K562 (cell line): ENCODE measurements around the gene GMDS. TPM values are rescaled to one million over a fixed set of nuclear protein-coding genes. Genes with fewer than 3 reads are reported as not detected.

Source experiments
- ATAC-seq: fragments of 200-7000 bp; cut with Tn5 transposase; 3 replicates; pipeline ENCODE4 v1.9.1; 2020; ENCODE audit warnings: moderate library complexity
- BruUV-seq: library from RNA; stranded (reverse); fragments of 400-500 nt; replicated peaks from 2 replicates; lab custom pipeline; 2021; lab: Mats Ljungman, UMichigan
- CTCF ChIA-PET: fragments of 300-600 bp; formaldehyde crosslinking; extraction: SDS; loops from one replicate; lab custom pipeline; 2021; ENCODE audit warnings: low intra/inter-chr PET ratio; lab: Yijun Ruan, JAX
- POLR2A ChIA-PET: fragments of 300-600, 350-650 bp; sonication (Branson Sonifier 250); formaldehyde crosslinking; extraction: SDS; loops from one replicate; lab custom pipeline; 2021; ENCODE audit warnings: antibody characterized with exemption, inconsistent platforms; lab: Yijun Ruan, JAX
- DNase-seq, 4 experiments: peaks; one replicate each; pipeline versions ENCODE4 v3.0.0 to v3.0.0-alpha.2; 2011 to 2018; ENCODE audit warnings: low spot score in 3 of 4, mixed read lengths in 3 of 4; ENCODE audit errors: extremely low read depth in 1 of 4
- FAIRE-seq: peaks from 2 replicates; lab custom pipeline; 2011; peaks lifted over from hg19 to GRCh38; lab: Jason Lieb, UNC
- H2AFZ ChIP-seq: 2 replicates; pipeline ENCODE4 v1.6.0; 2011; ENCODE audit warnings: low read depth, low read length, control low read depth, inconsistent platforms
- H3K27ac ChIP-seq: fragments of 200-600 bp; 3 replicates; pipeline ENCODE4 v1.8.0; 2011; ENCODE audit warnings: low read depth, mild to moderate bottlenecking, control low read depth, inconsistent platforms, low read length, moderate library complexity, mixed read lengths; ENCODE audit errors: extremely low read depth
- H3K27me3 ChIP-seq, 2 experiments: fragments of 300-600 bp in 1 of 2; 2 replicates in 1 of 2; 3 replicates in 1 of 2; pipeline versions ENCODE4 v1.6.0 to v1.8.0; 2011; ENCODE audit warnings: inconsistent platforms in 2 of 2, low read length in 2 of 2, mild to moderate bottlenecking in 1 of 2, mixed read lengths in 1 of 2, moderate library complexity in 1 of 2; ENCODE audit not compliant: control insufficient read depth in 2 of 2, insufficient read depth in 2 of 2
- H3K36me3 ChIP-seq: fragments of 300-600 bp; 3 replicates; pipeline ENCODE4 v1.8.0; 2011; ENCODE audit warnings: mild to moderate bottlenecking, low read length, inconsistent platforms; ENCODE audit not compliant: control insufficient read depth, insufficient read depth
- H3K4me1 ChIP-seq, 2 experiments: fragments of 200-600 bp in 1 of 2; replicated peaks in 1 of 2; 2 replicates in 1 of 2; 3 replicates in 1 of 2; pipeline versions ENCODE4 v1.5.1 to v1.8.0; 2011; ENCODE audit warnings: inconsistent platforms in 2 of 2, low read length in 2 of 2, mild to moderate bottlenecking in 1 of 2, mixed read lengths in 1 of 2, moderate library complexity in 1 of 2; ENCODE audit not compliant: control insufficient read depth in 2 of 2, insufficient read depth in 2 of 2
- H3K4me2 ChIP-seq: 2 replicates; pipeline ENCODE4 v1.6.1; 2011; ENCODE audit warnings: low read length, control low read depth, inconsistent platforms, mixed read lengths; ENCODE audit not compliant: insufficient read depth
- H3K4me3 ChIP-seq: fragments of 200-600 bp; sonication (generic), shearing (Covaris generic); 2 replicates; pipeline ENCODE4 v1.5.1; 2016; ENCODE audit warnings: control low read depth, inconsistent platforms
- H3K79me2 ChIP-seq: fragments of 200-600 bp; 3 replicates; pipeline ENCODE4 v1.8.0; 2011; ENCODE audit warnings: low read length, inconsistent platforms; ENCODE audit not compliant: control insufficient read depth, insufficient read depth
- H3K9ac ChIP-seq, 2 experiments: 2 replicates each; pipeline versions ENCODE4 v1.6.0 to v1.6.1; 2011; ENCODE audit warnings: low read depth in 2 of 2, low read length in 2 of 2, control low read depth in 1 of 2, inconsistent platforms in 1 of 2, mild to moderate bottlenecking in 1 of 2, mixed read lengths in 1 of 2; ENCODE audit not compliant: insufficient read depth in 1 of 2
- H3K9me1 ChIP-seq: one replicate; pipeline ENCODE4 v1.6.0; 2011; ENCODE audit warnings: inconsistent platforms, mild to moderate bottlenecking, low read length, moderate library complexity; ENCODE audit not compliant: control insufficient read depth, insufficient read depth
- H3K9me3 ChIP-seq: replicated peaks from 2 replicates; pipeline ENCODE4 v1.5.1; 2011; ENCODE audit warnings: low read depth, low read length, inconsistent platforms; ENCODE audit not compliant: control insufficient read depth, insufficient read depth
- H4K20me1 ChIP-seq: replicated peaks from 2 replicates; pipeline ENCODE4 v1.6.1; 2011; ENCODE audit warnings: low read length, inconsistent platforms, mixed read lengths; ENCODE audit not compliant: control insufficient read depth, insufficient read depth
- ATF7 ChIP-seq: fragments of 450-650 bp; IDR thresholded peaks from 2 replicates; pipeline ENCODE4 v1.7.1; 2014; ENCODE audit warnings: mild to moderate bottlenecking, moderate library complexity
- CEBPZ ChIP-seq: fragments of 150-350 bp; IDR thresholded peaks from 2 replicates; pipeline ENCODE4 v1.6.1; 2014; ENCODE audit warnings: low read depth, mild to moderate bottlenecking, low read length, borderline replicate concordance
- HEY1 ChIP-seq: fragments of 250-450 bp; sonication (Bioruptor Pico); IDR thresholded peaks from 2 replicates; pipeline ENCODE4 v1.5.0; 2020; ENCODE audit warnings: mild to moderate bottlenecking, moderate library complexity, borderline replicate concordance
- JUND ChIP-seq, 2 experiments: IDR thresholded peaks; 2 replicates in 1 of 2; 3 replicates in 1 of 2; pipeline ENCODE4 v1.6.1; 2011; ENCODE audit warnings: borderline replicate concordance in 2 of 2, low read depth in 2 of 2, low read length in 2 of 2, improper control_type of control experiment in 1 of 2, missing biosample characterization in 1 of 2, missing genetic modification characterization in 1 of 2, missing genetic modification reagents in 1 of 2
- YY1 ChIP-seq, 3 experiments: IDR thresholded peaks; 2 replicates each; pipeline ENCODE4 v1.6.1; 2011; ENCODE audit warnings: low read length in 2 of 3, mild to moderate bottlenecking in 2 of 3, moderate library complexity in 2 of 3, borderline replicate concordance in 1 of 3, control low read depth in 1 of 3, low read depth in 1 of 3; ENCODE audit not compliant: insufficient read depth in 3 of 3, insufficient replicate concordance in 2 of 3, control insufficient read depth in 1 of 3, insufficient read length in 1 of 3; ENCODE audit errors: extremely low read depth in 1 of 3
- ZBED1 ChIP-seq: IDR thresholded peaks from 2 replicates; pipeline ENCODE4 v1.6.1; 2014
- ZFX ChIP-seq: sonication (generic); formaldehyde crosslinking; IDR thresholded peaks from 2 replicates; pipeline ENCODE4 v1.8.0; 2022; ENCODE audit warnings: mild to moderate bottlenecking, missing genetic modification reagents, moderate library complexity
- ZNF184 ChIP-seq: sonication (generic); formaldehyde crosslinking; IDR thresholded peaks from 2 replicates; pipeline ENCODE4 v1.5.0; 2020; ENCODE audit warnings: missing genetic modification reagents
- ZNF512 ChIP-seq: IDR thresholded peaks from 2 replicates; pipeline ENCODE4 v1.6.1; 2016; ENCODE audit warnings: missing genetic modification characterization, missing compliant biosample characterization
- WGBS: fragments of 100-300 bp; shearing (Covaris generic); methylation state at CpG from one replicate; pipeline ENCODE4 v1.1.6; 2016; ENCODE audit warnings: low coverage, mixed read lengths; ENCODE audit not compliant: insufficient coverage; ENCODE audit errors: missing lambda C conversion rate; 5-methylcytosine and 5-hydroxymethylcytosine counted together
- in situ Hi-C: fragments of 300-500 bp; cut with MboI; formaldehyde crosslinking; loops from 4 replicates; pipeline ENCODE4 v1.15.0; 2018; ENCODE audit warnings: inconsistent platforms, mixed read lengths
- intact Hi-C: fragments of 100-400 bp; cut with micrococcal nuclease; formaldehyde crosslinking; loops from 2 replicates; pipeline ENCODE4 v1.14.2; 2022
- polyA plus RNA-seq, 8 experiments: library from polyadenylated mRNA; depleted of rRNA in 4 of 8; stranded (reverse) in 5 of 8; unstranded in 3 of 8; fragments of >200 nt; fragmentation: Nextera tagmentation in 2 of 8; fragmentation: Illumina TruSeq in 1 of 8; extraction: Ambion mirVana in 2 of 8; extraction: Trizol in 1 of 8; gene quantifications; 2 replicates each; pipeline versions ENCODE4 v1.2.1 to v1.2.3, GENCODE V29; 2011 to 2014; ENCODE audit warnings: inconsistent platforms in 1 of 8, missing spikeins in 1 of 8
- total RNA-seq, 7 experiments: library from RNA; depleted of rRNA in 6 of 7; stranded (reverse); fragments of >200 nt in 6 of 7; fragmentation: Illumina TruSeq in 2 of 7; extraction: Trizol in 2 of 7; gene quantifications; 2 replicates each; pipeline versions ENCODE4 v1.2.1 to v1.2.3, GENCODE V29; 2011 to 2021; ENCODE audit warnings: low replicate concordance in 1 of 7
- TF ChIP-seq, protein P1 (sequence below): sonication (generic); formaldehyde crosslinking; IDR thresholded peaks from 2 replicates; pipeline ENCODE4 v1.8.0; 2022; ENCODE audit warnings: mild to moderate bottlenecking, missing genetic modification reagents, borderline replicate concordance
- TF ChIP-seq, protein P2 (sequence below): IDR thresholded peaks from 2 replicates; pipeline ENCODE4 v1.6.1; 2011; ENCODE audit not compliant: insufficient read length; ENCODE audit errors: extremely low read depth

Gene GMDS
- total and polyA plus RNA-seq, 9 of the 15 experiments (the other 6 are each of a cell fraction or from before 2014, with no cell fraction given): 0.48 to 31.8 (median 13.4) TPM

GRCh38 chr6:1616701-1617463, 628.5 kb downstream of the GMDS start:
- CTCF ChIA-PET: no interaction called here
- in situ Hi-C loops: no loop called here
- Histone ChIP-seq H3K4me1 (peaks cover 0 to 13% of the 10 kb centered on the region in 2 experiments; a peak in 1 of 5 replicates), H2AFZ (no peak overlapping the region), H3K9ac (no peak overlapping the region), H4K20me1 (no peaks in the 10 kb centered on the region; the same call in 1 of the 2 replicates), H3K79me2 (no peaks in the 10 kb centered on the region), H3K9me3 (no peaks in the 10 kb centered on the region), H3K27me3 (peaks cover 27 to 71% of the 10 kb centered on the region in 2 experiments; a peak in 3 of 5 replicates), H3K4me2 (no peak overlapping the region), H3K27ac (no peak overlapping the region), H3K36me3 (no peaks in the 10 kb centered on the region), H3K9me1 (no peaks in the 10 kb centered on the region), H3K4me3 (no peak overlapping the region)
- FAIRE-seq (no peak), DNase-seq (no peak), ATAC-seq (no peak; the same call in 2 of the 3 replicates)
- intact Hi-C loops: no loop called here
- POLR2A ChIA-PET: interaction anchor here (0.6 to 0.8 kb wide), 3 partner anchors 10 to 528 kb away, joined by 3 read pairs; no protein-coding TSS in a partner anchor
- no TSS peak for BruUV-seq
- 2% methylated on average over 11 of the region's 11 CpGs for WGBS
- TF ChIP-seq ATF7 (no peak), ZFX (CRISPR knock-in tag) (no peak), YY1 (IDR thresholded peaks at IDR 0.05; ENCODE audit: borderline replicate concordance in 1 of 3, control insufficient read depth in 1 of 3, extremely low read depth in 1 of 3, insufficient read depth in 3 of 3, insufficient read length in 1 of 3, insufficient replicate concordance in 2 of 3, low read depth in 1 of 3, low read length in 2 of 3) (no peak), HEY1 (CRISPR knock-in tag) (no peak), ZNF184 (CRISPR knock-in tag) (no peak), ZNF512 (tag) (no peak), CEBPZ (no peak), ZBED1 (no peak), JUND (IDR thresholded peaks at IDR 0.05; ENCODE audit: borderline replicate concordance, low read depth, low read length) (no peak), JUND (tag; IDR thresholded peaks at IDR 0.05; ENCODE audit: borderline replicate concordance, low read depth, low read length) (no peak)
- TF ChIP-seq, protein P1, sequence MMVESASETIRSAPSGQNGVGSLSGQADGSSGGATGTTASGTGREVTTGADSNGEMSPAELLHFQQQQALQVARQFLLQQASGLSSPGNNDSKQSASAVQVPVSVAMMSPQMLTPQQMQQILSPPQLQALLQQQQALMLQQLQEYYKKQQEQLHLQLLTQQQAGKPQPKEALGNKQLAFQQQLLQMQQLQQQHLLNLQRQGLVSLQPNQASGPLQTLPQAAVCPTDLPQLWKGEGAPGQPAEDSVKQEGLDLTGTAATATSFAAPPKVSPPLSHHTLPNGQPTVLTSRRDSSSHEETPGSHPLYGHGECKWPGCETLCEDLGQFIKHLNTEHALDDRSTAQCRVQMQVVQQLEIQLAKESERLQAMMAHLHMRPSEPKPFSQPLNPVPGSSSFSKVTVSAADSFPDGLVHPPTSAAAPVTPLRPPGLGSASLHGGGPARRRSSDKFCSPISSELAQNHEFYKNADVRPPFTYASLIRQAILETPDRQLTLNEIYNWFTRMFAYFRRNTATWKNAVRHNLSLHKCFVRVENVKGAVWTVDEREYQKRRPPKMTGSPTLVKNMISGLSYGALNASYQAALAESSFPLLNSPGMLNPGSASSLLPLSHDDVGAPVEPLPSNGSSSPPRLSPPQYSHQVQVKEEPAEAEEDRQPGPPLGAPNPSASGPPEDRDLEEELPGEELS (CRISPR knock-in tag): no peak
- TF ChIP-seq, protein P2, sequence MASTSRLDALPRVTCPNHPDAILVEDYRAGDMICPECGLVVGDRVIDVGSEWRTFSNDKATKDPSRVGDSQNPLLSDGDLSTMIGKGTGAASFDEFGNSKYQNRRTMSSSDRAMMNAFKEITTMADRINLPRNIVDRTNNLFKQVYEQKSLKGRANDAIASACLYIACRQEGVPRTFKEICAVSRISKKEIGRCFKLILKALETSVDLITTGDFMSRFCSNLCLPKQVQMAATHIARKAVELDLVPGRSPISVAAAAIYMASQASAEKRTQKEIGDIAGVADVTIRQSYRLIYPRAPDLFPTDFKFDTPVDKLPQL: no peak
